ENCODE data around the gene NOTCH4.

DNA sequence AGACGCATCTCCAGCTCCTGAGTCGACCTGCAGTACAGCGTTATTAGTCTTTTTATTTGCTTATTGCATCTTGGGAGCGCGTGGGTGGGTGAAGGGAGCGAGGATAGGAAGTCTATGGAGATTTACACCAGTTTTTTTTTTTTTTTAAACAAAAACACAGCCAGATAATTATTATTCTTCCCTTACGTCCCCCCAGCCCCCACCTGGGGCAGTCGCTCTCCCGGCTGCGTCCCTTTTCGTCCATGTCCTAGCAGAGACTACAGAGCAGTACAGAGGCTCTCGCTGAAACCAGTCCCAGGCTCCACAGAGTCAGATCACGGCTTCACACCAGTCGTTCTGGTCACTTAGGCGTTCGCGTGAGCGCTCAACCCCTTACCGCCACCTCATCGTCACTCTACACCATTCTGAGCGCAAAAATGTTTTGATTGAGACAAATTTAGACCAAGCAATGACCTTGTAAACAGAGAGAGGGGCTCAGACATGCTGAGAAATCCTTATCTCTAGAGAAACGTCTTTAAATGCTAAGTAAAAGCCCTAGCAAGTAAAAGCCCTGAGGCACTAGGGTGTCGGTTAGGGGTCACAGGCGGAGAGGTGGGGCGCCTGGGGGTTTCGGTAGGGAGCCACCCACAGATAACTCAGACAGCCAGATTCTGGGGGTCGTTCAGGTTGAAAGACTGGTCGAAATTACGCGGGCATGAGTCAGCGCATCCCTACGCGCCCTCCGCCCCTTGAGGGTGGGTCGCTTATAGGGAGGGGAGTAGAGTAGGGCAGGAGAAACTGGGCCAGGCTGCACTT, 70.9 kb downstream of the NOTCH4 start:
- TF ChIP-seq CTCF (conservative IDR thresholded peaks at IDR 0.05 in 1 of 2, IDR thresholded peaks at IDR 0.05 in 1 of 2; ENCODE audit: low read depth in 1 of 2, low read length in 2 of 2) (no peak), EZH2 (IDR thresholded peaks at IDR 0.05; ENCODE audit: low read length, missing control alignments) (no peak)
